WTC11 (cell line): ENCODE measurements around the gene DTNBP1.

Experiments used
- ATF1 ChIP-seq: sonication (generic); formaldehyde crosslinking; IDR thresholded peaks from 2 replicates; pipeline ENCODE4 v1.8.1; 2023; ENCODE audit warnings: mild to moderate bottlenecking, moderate library complexity, missing genetic modification reagents
- CBFB ChIP-seq: sonication (generic); formaldehyde crosslinking; IDR thresholded peaks from 2 replicates; pipeline ENCODE4 v1.8.1; 2022; ENCODE audit warnings: mild to moderate bottlenecking, low read depth, missing genetic modification reagents
- CDX4 ChIP-seq: fragments of 250-450 bp; sonication (Bioruptor Pico); IDR thresholded peaks from 2 replicates; pipeline ENCODE4 v1.9.0; 2021; ENCODE audit warnings: moderate library complexity, mild to moderate bottlenecking, inconsistent platforms, borderline replicate concordance
- CREB1 ChIP-seq: sonication (generic); formaldehyde crosslinking; IDR thresholded peaks from 2 replicates; pipeline ENCODE4 v1.8.0; 2023; ENCODE audit warnings: mild to moderate bottlenecking, missing genetic modification reagents
- CTCF ChIP-seq: fragments of 200-600 bp; IDR thresholded peaks from 2 replicates; pipeline ENCODE4 v1.8.0; 2022; ENCODE audit warnings: antibody characterized with exemption
- SMAD3 ChIP-seq: sonication (generic); formaldehyde crosslinking; IDR thresholded peaks from 2 replicates; pipeline ENCODE4 v1.8.0; 2022; ENCODE audit warnings: missing genetic modification reagents, mild to moderate bottlenecking, borderline replicate concordance

GRCh38 chr6:15578716-15579391 is 84.0 kb downstream of the DTNBP1 start:
- TF ChIP-seq ATF1: no peak
- TF ChIP-seq CTCF: no peak
- no peak for TF ChIP-seq CREB1
- TF ChIP-seq CDX4 (CRISPR knock-in tag): no peak
- TF ChIP-seq SMAD3 (CRISPR knock-in tag): no peak
- TF ChIP-seq CBFB (CRISPR knock-in tag): no peak
